GM12878 (cell line): ENCODE measurements around the gene KRIT1. TPM values are rescaled to one million over a fixed set of nuclear protein-coding genes. Genes with fewer than 3 reads are reported as not detected.

ENCODE experiments used
- ATAC-seq: fragments of 200-7000 bp; cut with Tn5 transposase; 3 replicates; pipeline ENCODE4 v1.9.1; 2020; ENCODE audit warnings: mild to moderate bottlenecking, moderate library complexity
- Bru-seq: library from RNA; stranded (reverse); fragments of 400-500 nt; gene quantifications from one replicate; lab custom pipeline; 2021; lab: Mats Ljungman, UMichigan
- BruChase-seq, 2 experiments: library from RNA; stranded (reverse); fragments of 400-500 nt; gene quantifications; one replicate each; lab custom pipeline; 2021; lab: Mats Ljungman, UMichigan
- BruUV-seq: library from RNA; stranded (reverse); fragments of 400-500 nt; replicated peaks from 2 replicates; lab custom pipeline; 2021; lab: Mats Ljungman, UMichigan
- CTCF ChIA-PET: fragments of 300-600 bp; sonication (Branson Sonifier 250); formaldehyde crosslinking; extraction: SDS; loops from one replicate; lab custom pipeline; 2021; ENCODE audit warnings: inconsistent platforms; lab: Yijun Ruan, JAX
- POLR2A ChIA-PET: fragments of 350-600 bp; formaldehyde crosslinking; extraction: SDS; loops from one replicate; lab custom pipeline; 2021; ENCODE audit warnings: inconsistent platforms; lab: Charles Lee
- RAD21 ChIA-PET: fragments of 300-600 bp; sonication (Branson Sonifier 250); formaldehyde crosslinking; loops from one replicate; lab custom pipeline; 2023; ENCODE audit warnings: antibody characterized with exemption; ENCODE audit not compliant: unreplicated experiment; lab: Charles Lee
- SMC1A ChIA-PET: fragments of 300-600 bp; sonication (Branson Sonifier 250); formaldehyde crosslinking; loops from one replicate; lab custom pipeline; 2023; ENCODE audit not compliant: unreplicated experiment, uncharacterized antibody; lab: Charles Lee
- DNase-seq: peaks from one replicate; pipeline ENCODE4 v3.0.0-alpha.2; 2011; ENCODE audit warnings: low read depth, low spot score
- FAIRE-seq: peaks from 3 replicates; lab custom pipeline; 2011; peaks lifted over from hg19 to GRCh38; lab: Jason Lieb, UNC
- H2AFZ ChIP-seq: 2 replicates; pipeline ENCODE4 v1.6.0; 2011; ENCODE audit warnings: low read depth, low read length, control low read depth; ENCODE audit not compliant: control insufficient read depth
- H3K27ac ChIP-seq: 2 replicates; pipeline ENCODE4 v1.5.1; 2011; ENCODE audit warnings: control low read depth; ENCODE audit not compliant: control insufficient read depth, insufficient read depth
- H3K27me3 ChIP-seq, 2 experiments: replicated peaks in 1 of 2; 2 replicates each; pipeline versions ENCODE4 v1.6.0 to v1.6.1; 2011; ENCODE audit warnings: low read length in 1 of 2; ENCODE audit not compliant: control insufficient read depth in 2 of 2, insufficient read depth in 2 of 2
- H3K36me3 ChIP-seq, 2 experiments: 2 replicates each; pipeline ENCODE4 v1.5.1; 2011; ENCODE audit warnings: low read length in 1 of 2; ENCODE audit not compliant: control insufficient read depth in 2 of 2, insufficient read depth in 2 of 2
- H3K4me1 ChIP-seq: 2 replicates; pipeline ENCODE4 v1.6.1; 2011; ENCODE audit warnings: mild to moderate bottlenecking, low read length, moderate library complexity, mixed read lengths; ENCODE audit not compliant: control insufficient read depth, insufficient read depth
- H3K4me2 ChIP-seq: 2 replicates; pipeline ENCODE4 v1.6.0; 2011; ENCODE audit warnings: control low read depth; ENCODE audit not compliant: control insufficient read depth, insufficient read depth
- H3K4me3 ChIP-seq: fragments of 200-600 bp; sonication (generic); 2 replicates; pipeline ENCODE4 v1.5.1; 2016
- H3K79me2 ChIP-seq: 2 replicates; pipeline ENCODE4 v1.6.0; 2011; ENCODE audit warnings: low read length; ENCODE audit not compliant: control insufficient read depth, insufficient read depth
- H3K9ac ChIP-seq: 2 replicates; pipeline ENCODE4 v1.8.0; 2011; ENCODE audit warnings: low read length, control low read depth, mixed read lengths; ENCODE audit not compliant: control insufficient read depth, insufficient read depth
- H3K9me3 ChIP-seq: replicated peaks from 3 replicates; pipeline ENCODE4 v1.5.1; 2011; ENCODE audit warnings: mild to moderate bottlenecking, low read length; ENCODE audit not compliant: control insufficient read depth, insufficient read depth
- H4K20me1 ChIP-seq: 2 replicates; pipeline ENCODE4 v1.6.0; 2011; ENCODE audit not compliant: control insufficient read depth, insufficient read depth
- ASH2L ChIP-seq: fragments of 300-600, 200-600 bp; sonication (generic); IDR thresholded peaks from 2 replicates; pipeline ENCODE4 v1.6.1; 2017; ENCODE audit warnings: low read depth, mild to moderate bottlenecking, borderline replicate concordance
- ATF7 ChIP-seq: fragments of 450-650 bp; IDR thresholded peaks from 2 replicates; pipeline ENCODE4 v1.6.1; 2016; ENCODE audit warnings: low read depth, mild to moderate bottlenecking
- CHD4 ChIP-seq: fragments of 200-600 bp; sonication (generic); IDR thresholded peaks from 2 replicates; pipeline ENCODE4 v1.6.1; 2016; ENCODE audit warnings: mild to moderate bottlenecking
- DPF2 ChIP-seq: fragments of 450-650 bp; IDR thresholded peaks from 2 replicates; pipeline ENCODE4 v1.6.1; 2017; ENCODE audit warnings: mild to moderate bottlenecking
- KDM1A ChIP-seq: fragments of 200-600 bp; sonication (generic); IDR thresholded peaks from 2 replicates; pipeline ENCODE4 v1.6.1; 2016; ENCODE audit warnings: borderline replicate concordance
- LARP7 ChIP-seq: fragments of 450-650 bp; IDR thresholded peaks from 2 replicates; pipeline ENCODE4 v1.6.1; 2017; ENCODE audit warnings: mild to moderate bottlenecking
- MTA3 ChIP-seq: IDR thresholded peaks from 2 replicates; pipeline ENCODE4 v1.6.1; 2012; ENCODE audit warnings: low read length, inconsistent platforms, borderline replicate concordance
- NFYB ChIP-seq: IDR thresholded peaks from 2 replicates; pipeline ENCODE4 v1.6.1; 2011; ENCODE audit warnings: low read depth, mild to moderate bottlenecking, low read length, improper control_type of control experiment, moderate library complexity; ENCODE audit not compliant: insufficient read depth
- PML ChIP-seq: IDR thresholded peaks from 2 replicates; pipeline ENCODE4 v1.6.1; 2012; ENCODE audit warnings: low read length, inconsistent platforms
- SMAD5 ChIP-seq: IDR thresholded peaks from 2 replicates; pipeline ENCODE4 v1.6.1; 2016; ENCODE audit warnings: antibody characterized with exemption, low read depth
- TAF1 ChIP-seq: IDR thresholded peaks from 2 replicates; pipeline ENCODE4 v1.6.1; 2011; ENCODE audit warnings: mild to moderate bottlenecking, low read depth, low read length, borderline replicate concordance
- TCF12 ChIP-seq: IDR thresholded peaks from 2 replicates; pipeline ENCODE4 v1.6.1; 2011; ENCODE audit warnings: low read depth, mild to moderate bottlenecking, low read length
- TCF3 ChIP-seq: IDR thresholded peaks from 2 replicates; pipeline ENCODE4 v1.6.1; 2012; ENCODE audit warnings: low read depth, mild to moderate bottlenecking, low read length, borderline replicate concordance; ENCODE audit not compliant: insufficient read depth
- ZNF384 ChIP-seq: IDR thresholded peaks from 2 replicates; pipeline ENCODE4 v1.6.1; 2012; ENCODE audit warnings: low read depth, mild to moderate bottlenecking, low read length, improper control_type of control experiment, borderline replicate concordance
- ZNF687 ChIP-seq: fragments of 450-650 bp; IDR thresholded peaks from 2 replicates; pipeline ENCODE4 v1.6.1; 2017; ENCODE audit warnings: mild to moderate bottlenecking, moderate library complexity
- WGBS: methylation state at CpG from one replicate; pipeline ENCODE4 v1.1.6; 2016; ENCODE audit warnings: low lambda C conversion rate; ENCODE audit not compliant: insufficient replicate concordance, insufficient coverage; ENCODE audit errors: missing lambda C conversion rate; 5-methylcytosine and 5-hydroxymethylcytosine counted together
- in situ Hi-C: fragments of 300-500 bp; cut with MboI; formaldehyde crosslinking; loops from 9 replicates; pipeline ENCODE4 v1.14.3; 2018; ENCODE audit warnings: mixed read lengths
- intact Hi-C: fragments of 100-400 bp; cut with micrococcal nuclease; formaldehyde crosslinking; loops from one replicate; pipeline ENCODE4 v1.14.2; 2022; ENCODE audit not compliant: unreplicated experiment
- long read RNA-seq, 2 experiments: library from polyadenylated mRNA; unstranded; transcript quantifications; one replicate each; pipeline ENCODE4 v2.0.0, GENCODE V29; 2019 to 2020
- polyA minus RNA-seq, 3 experiments: library from RNA; depleted of rRNA, polyadenylated mRNA; stranded (reverse); fragments of >200 nt; gene quantifications; 2 replicates each; pipeline ENCODE4 v1.2.3, GENCODE V29; 2011
- polyA plus RNA-seq, 11 experiments: library from polyadenylated mRNA; depleted of rRNA in 4 of 11; unstranded in 6 of 11; stranded (reverse) in 5 of 11; fragments of >200 nt; fragmentation: Nextera tagmentation in 4 of 11; fragmentation: Illumina TruSeq in 1 of 11; extraction: Ambion mirVana in 4 of 11; extraction: Trizol in 1 of 11; gene quantifications; 1 replicate in 1 of 11; 2 replicates in 10 of 11; pipeline versions ENCODE4 v1.2.1 to v1.2.3, GENCODE V29; 2011 to 2016; ENCODE audit warnings: inconsistent platforms in 2 of 11, missing spikeins in 2 of 11, low read depth in 1 of 11
- total RNA-seq, 4 experiments: library from RNA; depleted of rRNA in 3 of 4; stranded (reverse); fragments of >200 nt in 3 of 4; fragmentation: Illumina TruSeq in 1 of 4; extraction: Trizol in 1 of 4; gene quantifications; 2 replicates each; pipeline versions ENCODE4 v1.2.1 to v1.2.3, GENCODE V29; 2013 to 2021

KRIT1 gene
- total RNA-seq (2013; cell fraction: nucleolus; rRNA removed), result 169 and 187 TPM in 2 replicates
- total RNA-seq (2014; rRNA removed) (26.6 and 32.9 TPM in 2 replicates), total RNA-seq (2014; rRNA removed; fragmentation: Illumina TruSeq; extraction: Trizol) (41.8 and 42.9 TPM in 2 replicates), total RNA-seq (2021) (23.1 and 23.5 TPM in 2 replicates), polyA plus RNA-seq (2011; rRNA removed) (60.1 and 76.2 TPM in 2 replicates), polyA plus RNA-seq (2014; fragmentation: Illumina TruSeq; extraction: Trizol) (54.8 and 62.5 TPM in 2 replicates), polyA plus RNA-seq (2014; fragmentation: Nextera tagmentation; extraction: Ambion mirVana) (10 to 100 TPM; 12.0 to 12.8 TPM), polyA plus RNA-seq (2014; rRNA removed) (27.6 and 37.6 TPM in 2 replicates), polyA plus RNA-seq (2016; fragmentation: Nextera tagmentation; extraction: Ambion mirVana) (10 to 100 TPM; 26.4 to 27.3 TPM), polyA minus RNA-seq (2011; rRNA and poly(A)+ RNA removed) (59.5 and 63.7 TPM in 2 replicates), Bru-seq, nascent RNA (percentile 89 among the genes with signal in this experiment), BruChase-seq, experiment 1, labeled RNA remaining after a 6-hour chase (percentile 95 among the genes with signal in this experiment), BruChase-seq, experiment 2, labeled RNA remaining after a 2-hour chase (percentile 95 among the genes with signal in this experiment)
- 8.6 TPM for polyA plus RNA-seq (2011; ENCODE audit: low read depth)
- polyA plus RNA-seq (2011; cell fraction: cytosol; rRNA removed), result 28.1 and 32.5 TPM in 2 replicates
- polyA plus RNA-seq (2011; cell fraction: nucleus; rRNA removed), result 62.8 and 78.8 TPM in 2 replicates
- polyA plus RNA-seq (2012), result 15.6 and 22.7 TPM in 2 replicates
- 9.1 and 16.4 TPM in 2 replicates for polyA minus RNA-seq (2011; cell fraction: cytosol; rRNA and poly(A)+ RNA removed)
- polyA minus RNA-seq (2011; cell fraction: nucleus; rRNA and poly(A)+ RNA removed), result 62.6 and 90.8 TPM in 2 replicates
- long read RNA-seq, experiment 1, partial matches to known transcripts, result 2 of 5 reads
- long read RNA-seq, experiment 1, other reads (novel, unspliced or antisense), result 3 of 5 reads
- long read RNA-seq, experiment 2, partial matches to known transcripts, result 20 of 37 reads
- long read RNA-seq, experiment 2, other reads (novel, unspliced or antisense), result 14 of 37 reads

GRCh38 chr7:92245487-92246359 is at the start of gene KRIT1, which contains the start of gene ANKIB1:
KRIT1 (minus strand) TSS chr7:92245914; CDS start chr7:92242135, 3,779 bp downstream.
ANKIB1 (plus strand) TSS chr7:92245974; CDS start chr7:92294979, 49,005 bp downstream.
- RAD21 ChIA-PET, result interaction anchor here (0.9 to 3.9 kb wide), 8 partner anchors 16 to 305 kb away, joined by 4 to 21 read pairs (median 6); partner anchors contain the start of genes AKAP9, CYP51A1, GATAD1 and PEX1
- H3K27me3 ChIP-seq, result no peaks in the 10 kb centered on the region
- peak within 1 kb of the TSS; percentile 93 for H3K4me3 ChIP-seq
- H3K4me2 ChIP-seq, result peak within 1 kb of the TSS; percentile 92
- H3K79me2 ChIP-seq, result peaks cover 69% of the 10 kb centered on the region
- peak; percentile 80 for FAIRE-seq
- peak within 1 kb of the TSS; percentile 95 for H2AFZ ChIP-seq
- intact Hi-C loops, result loop anchor here (5.0 kb wide), 3 partner anchors 42 to 202 kb away; partner anchors contain the start of genes CYP51A1 and GATAD1
- WGBS, result 1% methylated on average over 47 of the region's 71 CpGs
- POLR2A ChIA-PET, result interaction anchor here (0.6 to 2.5 kb wide), 10 partner anchors 9 to 591 kb away, joined by 3 to 10 read pairs (median 4); partner anchors contain the start of genes CYP51A1, GATAD1, PEX1 and RBM48
- TSS peak; percentile 77 for BruUV-seq
- SMC1A ChIA-PET, result interaction anchor here (0.6 to 2.9 kb wide), 11 partner anchors 14 to 865 kb away, joined by 3 to 10 read pairs (median 3); partner anchors contain the start of gene GATAD1
- peaks cover 0 to 6% of the 10 kb centered on the region in 2 experiments; a peak in 1 of 4 replicates for H3K36me3 ChIP-seq
- no peaks in the 10 kb centered on the region for H3K4me1 ChIP-seq
- H3K9ac ChIP-seq, result peak within 1 kb of the TSS; percentile 83
- H3K27ac ChIP-seq, result peak within 1 kb of the TSS; percentile 90
- H3K9me3 ChIP-seq, result no peaks in the 10 kb centered on the region
- CTCF ChIA-PET, result interaction anchor here (0.6 to 3.4 kb wide), 8 partner anchors 10 to 202 kb away, joined by 3 to 17 read pairs (median 3); partner anchors contain the start of gene GATAD1
- in situ Hi-C loops, result no loop called here
- H4K20me1 ChIP-seq, result no peaks in the 10 kb centered on the region
- peak; percentile 84 for ATAC-seq
- DNase-seq, result peak; percentile 51
- TF ChIP-seq NFYB (no peak), DPF2 (peak; percentile 27; the same call in 1 of the 2 replicates), TAF1 (peak; percentile 85), TCF3 (0 out of 2 replicates have a peak, but pooled peaks have one; percentile 6), KDM1A (no peak), SMAD5 (peak; percentile 89), ATF7 (no peak), ASH2L (peak; percentile 84; the same call in 1 of the 2 replicates), MTA3 (no peak), ZNF687 (peak; percentile 97), ZNF384 (no peak), PML (peak; percentile 70; the same call in 1 of the 2 replicates), TCF12 (0 out of 2 replicates have a peak, but pooled peaks have one; percentile 19), CHD4 (no peak), LARP7 (no peak)
